Myocyte (in vitro differentiated cells): ENCODE measurements around the gene ENTR1. TPM values are rescaled to one million over a fixed set of nuclear protein-coding genes. Genes with fewer than 3 reads are reported as not detected.

Experiments used
- DNase-seq: peaks from one replicate; pipeline ENCODE4 v3.0.0-alpha.2; 2012; ENCODE audit warnings: low read depth
- total RNA-seq: library from RNA; depleted of rRNA; stranded (reverse); fragments of >200 nt; gene quantifications from 2 replicates; pipeline ENCODE4 v1.2.3, GENCODE V29; 2014

ENTR1 gene
- total RNA-seq, 1 donor from 2014 or later = 46.6 TPM

- DNase-seq = peak; percentile 95
Observed at GRCh38 chr9:136363106-136363948, 47.1 kb downstream of the ENTR1 start, which contains the start of gene DNLZ. Gene DNLZ (minus strand): TSS chr9:136363744. CDS start chr9:136363714, 30 bp downstream.

DNA sequence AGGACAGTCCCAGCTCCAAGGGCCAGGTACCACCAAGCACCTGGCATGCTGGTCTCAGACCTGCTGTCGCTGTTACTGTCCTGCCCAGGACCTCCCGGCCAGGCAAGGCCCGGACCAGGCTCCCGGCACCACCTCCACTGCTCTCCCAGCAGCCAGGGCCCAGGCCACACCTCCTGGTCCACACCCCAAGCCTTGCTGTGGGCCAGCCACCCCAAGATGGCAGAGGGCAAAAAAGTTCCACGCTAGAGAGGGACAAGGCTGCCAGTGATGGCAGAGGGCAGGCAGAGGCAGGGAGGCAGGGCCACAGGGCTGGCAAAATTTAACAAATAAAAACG, 48.0 kb downstream of the ENTR1 start:
- no peak for DNase-seq

- no peak for DNase-seq
Observed at GRCh38 chr9:136361754-136362449, 48.5 kb downstream of the ENTR1 start.

GRCh38 chr9:136361047-136361753, 49.2 kb downstream of the ENTR1 start:
- no peak for DNase-seq

DNA sequence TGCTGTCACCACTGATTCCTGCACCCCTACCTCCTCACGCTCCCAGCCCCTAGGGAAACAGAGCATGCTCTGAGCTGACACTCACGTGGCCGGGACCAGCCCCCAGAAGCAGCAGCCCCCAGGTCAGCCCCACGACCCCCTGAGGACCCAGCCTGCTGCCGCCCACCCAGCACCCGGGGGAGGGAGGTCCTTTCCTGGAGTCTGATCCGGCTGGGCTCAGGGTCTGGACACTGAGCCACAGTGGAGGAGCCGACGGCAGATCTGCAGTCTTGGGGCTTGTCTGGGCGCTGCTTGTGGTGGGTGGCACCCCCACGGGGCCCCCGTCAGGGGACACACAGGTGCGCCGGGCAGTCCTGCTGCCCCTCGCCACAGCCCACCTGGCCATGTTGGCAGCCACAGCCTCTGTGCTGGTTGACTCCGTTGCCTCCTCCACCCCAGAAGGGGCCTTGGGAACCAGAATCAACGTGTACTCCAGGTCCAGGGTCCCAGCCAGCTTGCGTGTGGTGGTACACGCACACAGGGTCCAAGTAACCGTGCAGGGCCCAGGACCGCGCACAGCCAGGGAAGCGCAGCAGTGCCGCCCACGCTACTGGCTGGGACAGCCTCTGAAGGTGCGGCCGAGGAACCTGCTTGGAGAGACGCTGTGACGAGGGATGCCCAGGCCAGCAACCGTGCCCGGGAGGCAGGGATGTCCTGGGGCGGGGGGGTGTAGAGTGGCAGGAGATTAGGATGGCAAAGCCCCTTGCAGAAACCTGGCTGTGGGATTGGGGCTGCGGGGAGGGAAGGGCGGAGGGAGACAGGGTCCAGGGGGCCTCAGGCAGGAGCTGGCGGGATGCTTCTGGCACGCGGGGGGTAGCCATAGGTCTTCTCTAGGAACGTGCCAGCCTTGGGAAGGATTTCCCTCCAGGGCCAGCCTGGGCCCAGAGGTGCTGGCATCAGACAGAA, 50.4 kb downstream of the ENTR1 start:
- DNase-seq = no peak

DNA sequence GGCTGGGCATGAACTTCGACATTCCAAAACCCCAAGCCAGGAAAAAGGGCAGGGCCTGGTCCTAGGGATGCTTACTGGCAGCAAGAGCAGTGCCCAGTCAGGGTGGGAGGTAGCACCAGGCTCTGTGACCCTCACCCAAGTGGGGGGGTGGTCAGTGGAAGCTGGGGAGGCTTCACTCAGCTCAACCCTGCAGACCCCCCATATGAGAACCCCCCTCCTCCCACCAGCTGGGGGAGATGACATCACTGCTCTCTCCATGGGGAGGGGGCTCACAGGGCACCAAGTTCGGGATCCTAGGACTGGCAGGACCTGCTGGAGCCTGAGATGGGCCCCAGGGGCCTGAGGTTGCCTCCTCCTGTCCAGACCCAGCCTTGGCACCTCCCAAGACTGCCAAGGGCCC, 51.5 kb downstream of the ENTR1 start:
- DNase-seq = no peak

- DNase-seq = no peak
Observed at GRCh38 chr9:136358016-136358415, 52.4 kb downstream of the ENTR1 start.

DNA sequence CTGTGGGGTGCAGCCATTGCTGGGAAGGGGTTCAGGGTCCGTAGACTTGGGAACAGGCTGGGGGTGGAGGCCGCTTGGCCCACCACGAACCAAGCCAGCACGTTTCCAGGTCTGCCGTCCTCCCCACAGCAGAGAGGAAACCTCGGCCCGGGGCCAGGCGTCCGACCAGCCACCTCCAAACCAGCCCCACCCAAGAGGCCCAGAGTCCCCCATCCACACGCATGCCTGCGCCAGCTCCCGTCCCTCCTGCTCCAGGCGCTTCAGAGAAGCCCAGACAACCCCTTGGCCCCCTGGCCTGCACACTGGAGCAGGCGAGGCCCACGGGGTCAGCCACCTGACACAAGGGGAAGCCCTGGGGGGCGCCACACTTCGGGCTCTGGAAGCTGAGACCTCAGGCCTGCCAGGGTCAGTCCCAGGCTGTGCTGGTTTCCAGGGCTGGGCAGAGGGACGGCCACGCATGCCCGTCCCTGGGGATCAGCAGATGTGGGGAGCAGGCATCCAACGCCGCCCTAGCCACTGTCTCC, 53.1 kb downstream of the ENTR1 start:
- DNase-seq = no peak

DNA sequence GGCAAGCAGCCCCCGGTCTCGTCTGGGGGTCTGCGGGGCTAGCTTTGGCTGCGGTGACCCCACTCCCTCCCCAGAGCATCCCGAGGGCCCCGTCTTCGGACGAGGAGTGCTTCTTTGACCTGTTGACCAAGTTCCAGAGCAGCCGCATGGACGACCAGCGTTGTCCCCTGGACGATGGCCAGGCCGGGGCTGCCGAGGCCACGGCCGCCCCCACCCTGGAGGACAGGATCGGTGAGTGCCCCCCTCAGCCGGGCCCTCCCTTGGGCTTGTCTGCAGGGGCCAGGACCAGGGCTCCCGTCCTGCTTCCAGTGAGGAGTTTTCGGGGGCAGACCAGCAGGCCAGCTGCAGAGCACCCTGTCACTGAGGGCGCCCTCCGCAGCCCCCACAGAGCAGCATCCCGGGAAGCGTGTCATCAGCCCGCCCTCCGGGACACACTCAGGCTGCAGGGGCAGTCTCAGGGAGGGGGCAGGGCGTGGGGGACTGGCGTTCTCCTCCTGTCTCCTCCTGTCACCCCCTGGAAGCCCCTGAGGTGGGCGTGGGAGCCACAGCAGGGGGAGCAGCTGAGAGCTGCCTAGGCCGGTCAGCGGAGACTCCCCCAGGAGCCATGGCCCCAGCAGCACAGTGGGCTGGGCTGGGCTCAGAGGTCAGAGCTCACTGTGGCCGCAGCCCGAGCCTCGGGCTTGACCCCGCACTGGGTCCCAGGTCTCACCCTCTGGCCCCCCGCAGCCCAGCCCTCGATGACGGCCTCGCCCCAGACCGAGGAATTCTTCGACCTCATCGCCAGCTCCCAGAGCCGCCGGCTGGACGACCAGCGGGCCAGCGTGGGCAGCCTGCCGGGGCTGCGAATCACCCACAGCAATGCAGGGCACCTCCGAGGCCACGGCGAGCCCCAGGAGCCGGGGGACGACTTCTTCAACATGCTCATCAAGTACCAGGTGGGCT, 54.5 kb downstream of the ENTR1 start:
- DNase-seq = peak; percentile 59

DNA sequence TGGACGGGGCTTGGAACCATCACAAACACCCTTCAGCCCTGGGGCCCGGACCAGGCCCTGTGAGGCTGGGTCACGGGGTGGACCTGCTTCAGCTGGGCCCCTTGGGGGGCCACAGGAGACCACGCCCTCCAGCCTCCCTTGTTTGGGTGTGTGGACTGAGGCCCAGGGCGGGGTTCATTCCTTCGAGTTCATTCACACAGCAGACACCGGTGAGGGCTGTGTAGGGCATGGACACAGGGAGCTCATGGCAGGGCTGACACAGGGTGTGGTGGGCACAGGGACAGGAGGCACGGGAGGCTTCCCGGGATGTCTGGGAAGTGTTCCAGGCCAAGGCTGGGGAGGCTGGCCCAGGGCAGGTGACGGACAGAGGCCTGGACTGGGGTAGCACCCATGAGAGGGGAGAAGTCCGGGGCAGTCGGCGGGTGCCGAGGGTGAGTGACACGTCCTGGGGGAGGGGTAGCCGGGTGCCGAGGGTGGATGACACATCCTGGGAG, 55.8 kb downstream of the ENTR1 start:
- DNase-seq = peak; percentile 82

DNA sequence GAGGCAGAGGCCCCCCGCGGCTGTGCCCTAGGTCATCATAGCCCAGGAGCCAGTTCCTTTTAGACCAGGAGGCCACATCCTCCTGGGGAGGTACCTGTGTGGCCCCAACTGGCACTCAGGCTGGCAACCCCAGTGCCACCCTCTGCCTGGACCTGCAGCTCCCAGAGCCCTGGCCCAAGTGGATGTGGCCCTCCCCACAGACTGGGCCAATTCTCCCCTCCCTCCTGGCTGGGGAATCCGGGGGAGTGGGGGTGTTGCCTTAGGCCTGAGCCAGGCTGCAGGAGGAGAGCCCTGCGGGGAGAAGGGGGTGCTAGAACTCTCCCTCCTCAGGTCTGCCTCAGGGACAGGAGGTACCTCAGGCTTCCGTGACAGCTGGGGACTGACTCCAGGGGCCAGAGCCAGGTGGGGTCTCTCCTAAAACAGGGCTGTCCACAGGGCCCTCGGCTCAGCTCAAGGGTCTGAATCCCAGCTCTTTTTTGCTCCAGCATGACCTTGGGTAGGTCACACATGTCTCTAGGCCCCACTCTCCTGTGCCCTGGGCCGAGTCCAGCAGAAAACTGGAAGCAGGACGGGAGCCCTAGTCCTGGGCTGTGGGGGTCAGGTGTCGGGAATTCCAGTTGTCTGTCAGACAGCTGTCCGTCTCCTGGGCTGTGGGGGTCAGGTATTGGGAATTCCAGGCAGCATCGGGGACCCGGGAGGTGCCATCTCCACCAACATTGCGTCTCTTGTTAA, 56.5 kb downstream of the ENTR1 start:
- DNase-seq = no peak

GRCh38 chr9:136353088-136353487, 57.3 kb downstream of the ENTR1 start:
- no peak for DNase-seq

- DNase-seq = no peak
Observed at GRCh38 chr9:136352682-136353081, 57.7 kb downstream of the ENTR1 start.

Other genes with a start within 250 kb of the ENTR1 start
- not detected in 2 replicates for gene LHX3, start 205.5 kb downstream of the ENTR1 start, total RNA-seq
- gene QSOX2, start 164.8 kb downstream of the ENTR1 start, total RNA-seq = 18.2 and 20.7 TPM in 2 replicates
- 0.05 TPM in 1 of 2 replicates, not detected in the other for gene CCDC187, start 106.5 kb downstream of the ENTR1 start, total RNA-seq
- gene GPSM1, start 83.1 kb downstream of the ENTR1 start, total RNA-seq = 22.3 and 28.3 TPM in 2 replicates
- gene DNLZ, start 46.9 kb downstream of the ENTR1 start, total RNA-seq = 17.0 and 34.0 TPM in 2 replicates
- gene CARD9, start 36.9 kb downstream of the ENTR1 start, total RNA-seq = 0.21 and 0.91 TPM in 2 replicates
- 7.6 and 9.2 TPM in 2 replicates for gene SNAPC4, start 10.4 kb downstream of the ENTR1 start, total RNA-seq
- gene PMPCA, start within 50 bp of the ENTR1 start, total RNA-seq = 49.9 and 60.5 TPM in 2 replicates
- gene INPP5E, start 29.2 kb upstream of the ENTR1 start, total RNA-seq = 8.3 and 12.4 TPM in 2 replicates
- 25.3 and 26.9 TPM in 2 replicates for gene SEC16A, start 72.4 kb upstream of the ENTR1 start, total RNA-seq
- 6.2 and 16.0 TPM in 2 replicates for gene NOTCH1, start 135.4 kb upstream of the ENTR1 start, total RNA-seq